Kidney tubule cell (primary cell): Measurements from ENCODE around the gene TIMM10B.

Source experiments
- DNase-seq: peaks from one replicate; pipeline ENCODE4 v3.0.0-alpha.2; 2018; ENCODE audit warnings: low spot score

TIMM10B gene

DNA sequence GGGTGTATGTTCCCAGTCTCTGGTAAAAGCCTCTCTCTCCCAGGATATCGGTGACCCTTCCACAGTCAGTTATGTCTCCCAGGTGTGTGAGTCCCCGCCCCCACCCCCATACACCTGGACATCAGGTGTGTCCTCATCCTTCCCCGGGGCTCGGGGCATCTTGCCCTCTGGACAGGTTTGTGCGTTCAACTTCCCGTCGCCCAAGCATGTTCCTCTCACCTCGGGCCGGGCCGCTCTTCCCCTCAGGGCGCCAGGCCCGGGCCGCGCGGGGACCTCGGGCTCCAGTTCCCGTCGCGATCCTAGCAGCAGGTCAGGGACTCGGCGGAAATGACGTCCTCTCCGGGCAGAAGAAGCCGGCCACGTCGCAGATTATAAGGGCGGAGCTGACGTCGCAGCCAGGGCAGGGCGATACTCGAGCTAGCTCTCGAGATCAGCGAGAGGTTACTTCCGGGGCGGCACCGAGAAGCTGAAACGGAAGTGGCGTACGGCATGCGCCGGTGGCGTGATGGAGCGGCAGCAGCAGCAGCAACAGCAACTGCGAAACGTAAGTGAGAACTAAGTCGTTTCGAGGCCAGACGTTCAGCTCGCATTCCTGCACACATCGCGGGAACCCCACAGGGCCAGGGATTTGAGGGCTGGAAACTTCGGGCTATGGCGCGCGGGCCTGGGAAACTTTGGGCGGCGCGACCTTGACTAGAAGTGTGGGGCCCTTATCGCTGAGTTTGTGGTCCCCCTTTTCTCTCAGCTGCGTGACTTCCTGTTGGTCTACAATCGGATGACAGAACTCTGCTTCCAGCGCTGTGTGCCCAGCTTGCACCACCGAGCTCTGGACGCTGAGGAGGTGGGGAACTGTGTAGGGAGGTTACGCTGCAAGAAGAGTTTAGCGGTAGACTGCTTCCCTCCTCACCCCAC, at the start of gene TIMM10B, which contains the start of gene ARFIP2:
Gene TIMM10B (plus strand): TSS at position 490 of the 912 bp plus-strand sequence. CDS start 16 bp downstream, at position 506.
Gene ARFIP2 (minus strand): TSS at position 320 of the 912 bp plus-strand sequence. CDS start 910 bp downstream, outside the sequence.
- peak; percentile 98 for DNase-seq

- DNase-seq = peak; percentile 95
These were observed 49.4 kb upstream of the TIMM10B start for GRCh38 chr11:6431861-6432260.

DNA sequence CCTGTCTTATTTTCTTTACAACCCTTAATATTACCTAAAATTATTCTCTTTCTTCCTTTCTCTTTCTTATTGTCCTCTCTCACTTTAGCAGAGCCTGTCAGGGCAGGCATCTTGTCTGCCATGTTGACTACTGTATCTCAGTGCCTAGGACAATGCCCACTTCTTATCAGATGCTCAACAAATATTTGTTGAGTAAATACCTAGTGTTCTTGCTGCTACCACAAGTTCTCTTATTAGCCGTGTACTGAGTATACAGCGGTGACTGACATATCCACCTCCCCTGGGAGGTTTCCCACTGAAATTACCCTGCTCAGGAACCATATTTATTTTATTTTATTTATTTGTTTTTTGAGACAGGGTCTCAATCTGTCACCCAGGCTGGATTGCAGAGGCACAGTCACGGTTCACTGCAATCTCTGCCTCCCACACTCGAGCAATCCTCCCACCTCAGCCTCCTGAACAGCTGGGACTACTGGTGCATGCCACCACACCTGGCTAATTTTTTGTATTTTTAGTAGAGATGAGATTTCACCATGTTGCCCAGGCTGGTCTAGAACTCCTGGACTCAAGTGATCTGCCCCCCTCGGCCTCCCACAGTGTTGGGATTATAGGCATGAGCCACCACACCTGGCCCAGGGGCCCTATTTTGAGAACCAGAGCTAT, 47.2 kb upstream of the TIMM10B start:
- DNase-seq = no peak

DNA sequence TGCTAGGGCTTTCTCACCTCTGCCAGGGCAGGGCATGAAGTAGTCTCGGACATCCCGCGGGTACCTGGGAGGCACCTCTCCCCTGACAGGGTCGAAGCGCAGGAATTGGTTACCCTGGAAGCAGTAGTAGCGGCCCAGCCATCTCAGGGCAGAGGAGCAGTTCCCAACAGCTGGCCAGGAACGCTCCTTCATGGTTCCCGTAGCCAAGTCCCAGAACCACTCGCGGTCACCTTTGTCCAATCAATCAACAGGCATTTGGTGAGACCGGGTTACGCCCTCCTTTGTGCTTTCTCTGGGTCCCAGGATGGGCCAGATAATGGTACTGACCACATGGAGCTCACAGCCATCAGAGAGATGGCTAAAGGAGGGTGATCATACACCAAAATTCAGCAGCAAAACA, 43.9 kb upstream of the TIMM10B start:
- no peak for DNase-seq

- DNase-seq = no peak
These were observed 43.3 kb upstream of the TIMM10B start for GRCh38 chr11:6437993-6438392.

DNA sequence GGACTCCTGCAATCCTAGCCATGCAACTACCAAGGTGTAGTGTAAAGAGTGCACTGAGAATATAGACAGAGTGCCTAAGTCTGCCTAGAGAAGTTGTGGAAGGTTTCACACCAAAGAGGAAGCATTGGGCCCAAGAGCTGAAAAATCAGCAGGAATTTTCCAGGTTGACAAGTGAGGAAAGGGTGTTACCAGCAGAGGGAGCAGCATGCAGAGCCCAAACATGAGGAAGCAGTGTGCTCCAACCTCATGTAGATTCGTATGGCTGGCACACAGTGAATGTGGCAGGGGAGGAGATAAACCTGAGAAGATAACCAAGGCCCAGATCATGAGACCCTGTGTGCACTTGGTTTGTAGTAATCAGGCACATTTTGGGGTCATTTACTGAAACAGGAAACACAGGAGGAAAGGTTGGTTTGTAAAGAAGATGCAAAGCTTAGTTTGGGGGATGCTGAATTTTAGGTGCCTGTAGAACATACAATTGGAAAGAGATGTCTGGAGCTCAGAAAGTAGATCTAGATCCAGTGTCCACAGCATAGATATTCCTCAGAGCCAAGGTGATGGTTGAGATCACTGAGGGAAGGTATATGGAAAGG, 42.2 kb upstream of the TIMM10B start:
- DNase-seq = peak; percentile 61

DNA sequence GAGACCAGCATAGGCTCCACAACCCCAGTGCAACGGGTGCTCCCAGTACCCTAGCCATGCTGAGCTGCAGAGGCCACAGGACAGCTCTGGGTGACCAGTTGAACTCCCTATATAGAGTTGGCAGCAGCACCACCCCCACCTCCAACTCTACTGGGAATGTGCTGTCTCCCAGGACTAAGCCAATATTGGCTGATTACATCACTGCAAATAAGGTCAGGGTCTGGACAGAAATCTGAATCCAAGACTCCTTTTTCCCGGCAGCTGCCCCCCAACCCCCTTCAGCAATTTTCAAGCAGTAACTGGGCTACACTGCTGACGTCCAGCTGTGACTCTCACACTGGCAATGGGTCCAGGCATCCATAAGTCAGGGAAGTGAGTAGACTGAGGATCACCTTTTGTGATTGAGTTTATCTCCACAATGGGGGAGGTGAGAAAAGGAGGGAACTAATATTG, 40.4 kb upstream of the TIMM10B start, which contains the start of gene HPX:
Gene HPX (minus strand): TSS at position 82 of the 453 bp plus-strand sequence. CDS start 24 bp downstream, at position 58.
- no peak for DNase-seq

- DNase-seq = no peak
These were observed 38.9 kb upstream of the TIMM10B start for GRCh38 chr11:6442441-6442840.

GRCh38 chr11:6443269-6444003, 37.9 kb upstream of the TIMM10B start:
- DNase-seq = peak; percentile 62

DNA sequence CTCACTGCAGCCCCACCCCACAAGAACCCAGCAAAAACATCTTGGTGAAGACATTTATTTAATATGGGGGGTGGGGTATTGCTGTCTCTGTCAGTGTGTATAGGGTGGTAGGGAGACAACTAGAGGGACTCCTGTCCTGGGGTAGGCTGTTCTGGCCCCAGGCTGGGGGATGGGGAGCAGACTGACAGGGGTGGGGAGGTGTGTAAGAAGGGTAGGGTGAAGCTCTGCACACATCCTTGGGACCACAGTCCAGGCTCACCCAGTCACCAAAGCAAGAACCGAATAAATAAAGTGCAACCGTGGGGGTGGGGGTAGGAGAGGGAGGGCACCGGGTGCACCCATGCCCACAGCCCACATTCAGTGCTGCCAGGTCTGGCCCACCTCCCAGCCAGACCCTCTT, 32.7 kb upstream of the TIMM10B start:
- DNase-seq = no peak

- no peak for DNase-seq
These were observed 29.1 kb upstream of the TIMM10B start for GRCh38 chr11:6452219-6452618.

- no peak for DNase-seq
These were observed 28.1 kb upstream of the TIMM10B start for GRCh38 chr11:6453152-6453551.

GRCh38 chr11:6455070-6455469, 26.2 kb upstream of the TIMM10B start:
- DNase-seq = no peak

GRCh38 chr11:6456361-6457073, 24.8 kb upstream of the TIMM10B start:
- no peak for DNase-seq

- no peak for DNase-seq
These were observed 23.6 kb upstream of the TIMM10B start for GRCh38 chr11:6457581-6458320.

GRCh38 chr11:6458352-6459098, 22.8 kb upstream of the TIMM10B start:
- no peak for DNase-seq

DNA sequence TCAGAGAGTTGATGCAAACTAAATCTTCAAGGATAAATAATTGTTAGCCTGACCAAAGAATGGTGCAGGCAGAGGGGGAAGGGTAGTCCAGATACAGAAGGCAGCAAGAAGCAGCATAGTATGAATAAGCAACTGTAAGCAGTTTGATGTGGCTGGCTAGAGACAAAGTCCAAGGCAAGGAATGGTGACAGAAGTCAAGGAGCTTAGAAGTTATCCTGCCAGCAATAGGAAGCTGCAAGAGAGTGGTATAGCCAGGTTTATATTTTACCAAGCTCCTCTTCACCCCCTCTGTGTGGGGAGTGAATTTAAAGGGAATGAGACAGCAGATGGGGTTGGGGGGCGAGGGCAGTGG, 22.2 kb upstream of the TIMM10B start:
- no peak for DNase-seq

GRCh38 chr11:6468712-6469495, 12.4 kb upstream of the TIMM10B start:
- peak; percentile 74 for DNase-seq

DNA sequence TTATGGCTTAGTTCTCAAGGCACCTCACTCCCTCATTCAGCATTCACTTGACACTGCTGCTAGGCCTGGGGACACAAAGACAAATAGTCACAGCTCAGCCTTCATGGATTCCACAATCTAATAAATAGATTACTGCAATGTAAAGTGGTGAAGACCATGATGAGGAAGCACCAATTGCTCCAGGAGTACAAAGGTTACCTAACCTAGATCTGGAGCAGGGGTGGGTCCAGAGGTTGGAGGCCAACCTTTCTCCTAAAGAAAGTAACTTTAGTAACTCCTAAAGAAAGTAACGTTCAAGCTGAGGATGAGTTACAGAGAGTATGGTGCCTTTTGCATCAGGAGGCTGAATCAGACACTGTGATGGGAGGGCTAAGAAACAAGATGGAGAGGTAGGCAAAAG, 11.7 kb upstream of the TIMM10B start:
- DNase-seq = no peak
